Esophagus squamous epithelium (tissue), 5 donors: ENCODE measurements around the gene CLSTN2. TPM values are rescaled to one million over a fixed set of nuclear protein-coding genes. Genes with fewer than 3 reads are reported as not detected.

Experiments
- DNase-seq: peaks from one replicate; lab custom pipeline; 2025; lab: John Stamatoyannopoulos, UW
- H3K27ac ChIP-seq, 4 donors: fragments of 200-600 bp; sonication (generic); one replicate each; pipeline ENCODE4 v1.5.1; 2016 to 2019; ENCODE audit warnings: mild to moderate bottlenecking in 1 of 4
- H3K27me3 ChIP-seq, 4 donors: fragments of 200-600 bp; sonication (generic); 1 replicate in 3 of 4; 2 replicates in 1 of 4; pipeline versions ENCODE4 v1.5.1 to v1.6.0; 2017 to 2021; ENCODE audit warnings: antibody characterized with exemption in 1 of 4
- H3K36me3 ChIP-seq, 3 donors: fragments of 200-600 bp; sonication (generic); one replicate each; pipeline ENCODE4 v1.5.1; 2016 to 2019
- H3K4me1 ChIP-seq, 3 donors: fragments of 200-600 bp; sonication (generic); one replicate each; pipeline ENCODE4 v1.5.1; 2017 to 2019
- H3K4me3 ChIP-seq, 4 donors: fragments of 200-600 bp; sonication (generic); 1 replicate in 3 of 4; 2 replicates in 1 of 4; pipeline ENCODE4 v1.5.1; 2016 to 2019; ENCODE audit warnings: mild to moderate bottlenecking in 2 of 4, moderate library complexity in 1 of 4
- H3K9me3 ChIP-seq, 3 donors: fragments of 200-600 bp; sonication (generic); one replicate each; pipeline ENCODE4 v1.5.1; 2016 to 2019
- CTCF ChIP-seq, 6 experiments: fragments of 450-650 bp in 4 of 6; fragments of 200-600 bp in 2 of 6; sonication (generic) in 2 of 6; IDR thresholded peaks; one replicate each; pipeline ENCODE4 v1.5.1; 2016 to 2019; ENCODE audit warnings: antibody characterized with exemption in 6 of 6, mild to moderate bottlenecking in 4 of 6, moderate library complexity in 4 of 6
- POLR2A ChIP-seq, 4 donors: fragments of 450-650 bp; IDR thresholded peaks; one replicate each; pipeline ENCODE4 v1.6.1; 2017; ENCODE audit warnings: antibody characterized with exemption in 4 of 4, mild to moderate bottlenecking in 4 of 4, moderate library complexity in 3 of 4
- WGBS, 2 donors: methylation state at CpG; one replicate each; pipeline ENCODE4 v1.1.5; 2018; 5-methylcytosine and 5-hydroxymethylcytosine counted together
- intact Hi-C: fragments of 100-400 bp; cut with DNase I; formaldehyde crosslinking; loops from one replicate; pipeline ENCODE4 v1.15.0; 2022
- total RNA-seq, 4 donors: library from RNA; depleted of rRNA; stranded (reverse); fragments of >200 nt; gene quantifications; one replicate each; pipeline ENCODE4 v1.1.0, GENCODE V29; 2016
- donor health status: DM: yes; HTN: yes; CAD: no.

The CLSTN2 gene
- total RNA-seq, 4 donors from 2014 or later = 0.53 to 5.0 (median 3.1) TPM

GRCh38 chr3:140225996-140226395 lies 291.0 kb downstream of the CLSTN2 start:
- Histone ChIP-seq H3K4me3 (no peak overlapping the region), H3K4me1 (no peaks in the 10 kb centered on the region), H3K27me3 (no peaks in the 10 kb centered on the region), H3K9me3 (no peaks in the 10 kb centered on the region), H3K36me3 (no peaks in the 10 kb centered on the region), H3K27ac (no peak overlapping the region)
- no peak for TF ChIP-seq CTCF (IDR thresholded peaks at IDR 0.05)
- no peak for TF ChIP-seq POLR2A (IDR thresholded peaks at IDR 0.05)
- no peak for DNase-seq
- intact Hi-C loops = no loop called here

- TF ChIP-seq CTCF (IDR thresholded peaks at IDR 0.05) = no peak
- no peak for TF ChIP-seq POLR2A (IDR thresholded peaks at IDR 0.05)
- no peak overlapping the region for H3K4me3 ChIP-seq
- WGBS, 2 donors = 67 to 86% methylated on average over 1 of the region's 1 CpG
- H3K36me3 ChIP-seq = no peaks in the 10 kb centered on the region
- no peak overlapping the region for H3K27ac ChIP-seq
- H3K4me1 ChIP-seq = no peaks in the 10 kb centered on the region
- no peak for DNase-seq
- no peaks in the 10 kb centered on the region for H3K27me3 ChIP-seq
- intact Hi-C loops = no loop called here
- no peaks in the 10 kb centered on the region for H3K9me3 ChIP-seq
Observed at GRCh38 chr3:140233702-140234101, 298.7 kb downstream of the CLSTN2 start.

- Histone ChIP-seq H3K27me3 (no peaks in the 10 kb centered on the region), H3K4me3 (no peak overlapping the region), H3K4me1 (peaks cover 0 to 4% (median 0%) of the 10 kb centered on the region in 3 donors), H3K27ac (no peak overlapping the region), H3K36me3 (no peaks in the 10 kb centered on the region), H3K9me3 (no peaks in the 10 kb centered on the region)
- intact Hi-C loops = no loop called here
- TF ChIP-seq POLR2A (IDR thresholded peaks at IDR 0.05) (no peak), CTCF (IDR thresholded peaks at IDR 0.05) (no peak)
- DNase-seq = no peak
- WGBS, 2 donors = 87 to 90% methylated on average over 4 of the region's 4 CpGs
Observed at GRCh38 chr3:140234256-140234655, 299.3 kb downstream of the CLSTN2 start.

- no peak overlapping the region for H3K27ac ChIP-seq
- H3K9me3 ChIP-seq = no peaks in the 10 kb centered on the region
- 78 to 81% methylated on average over 5 of the region's 5 CpGs for WGBS, 2 donors
- intact Hi-C loops = no loop called here
- H3K36me3 ChIP-seq = no peaks in the 10 kb centered on the region
- H3K4me1 ChIP-seq = peaks cover 0 to 4% (median 0%) of the 10 kb centered on the region in 3 donors
- DNase-seq = no peak
- TF ChIP-seq CTCF (IDR thresholded peaks at IDR 0.05) (no peak), POLR2A (IDR thresholded peaks at IDR 0.05) (no peak)
- no peaks in the 10 kb centered on the region for H3K27me3 ChIP-seq
- H3K4me3 ChIP-seq = no peak overlapping the region
Observed at GRCh38 chr3:140236836-140237501, 302.0 kb downstream of the CLSTN2 start.

GRCh38 chr3:140238646-140239314 lies 303.8 kb downstream of the CLSTN2 start:
- Histone ChIP-seq H3K27ac (no peak overlapping the region), H3K4me3 (no peak overlapping the region), H3K4me1 (peaks cover 0 to 4% (median 0%) of the 10 kb centered on the region in 3 donors), H3K9me3 (no peaks in the 10 kb centered on the region), H3K36me3 (no peaks in the 10 kb centered on the region), H3K27me3 (no peaks in the 10 kb centered on the region)
- intact Hi-C loops = no loop called here
- TF ChIP-seq POLR2A (IDR thresholded peaks at IDR 0.05) (no peak), CTCF (IDR thresholded peaks at IDR 0.05) (no peak)
- WGBS, 2 donors = 42 to 49% methylated on average over 2 of the region's 2 CpGs
- no peak for DNase-seq
